Esophagus (tissue), 2 donors: Measurements from ENCODE around the gene CDCA5. TPM values are rescaled to one million over a fixed set of nuclear protein-coding genes. Genes with fewer than 3 reads are reported as not detected.

ENCODE experiments used
- H3K27ac ChIP-seq, 2 donors: one replicate each; pipeline ENCODE4 v1.5.1; 2013; ENCODE audit warnings: low read depth in 2 of 2, mild to moderate bottlenecking in 2 of 2, inconsistent platforms in 1 of 2, low read length in 1 of 2, moderate library complexity in 1 of 2
- H3K27me3 ChIP-seq, 2 donors: one replicate each; pipeline ENCODE4 v1.6.1; 2013; ENCODE audit warnings: low read length in 2 of 2, control low read depth in 1 of 2, mild to moderate bottlenecking in 1 of 2; ENCODE audit not compliant: insufficient read depth in 2 of 2, control insufficient read depth in 1 of 2
- H3K36me3 ChIP-seq, 2 donors: one replicate each; pipeline ENCODE4 v1.6.1; 2013; ENCODE audit warnings: low read length in 1 of 2; ENCODE audit not compliant: control insufficient read depth in 2 of 2, insufficient read depth in 2 of 2
- H3K4me1 ChIP-seq, 2 donors: one replicate each; pipeline ENCODE4 v1.6.1; 2013; ENCODE audit warnings: low read length in 1 of 2; ENCODE audit not compliant: control insufficient read depth in 2 of 2, insufficient read depth in 2 of 2
- H3K4me3 ChIP-seq, 2 donors: one replicate each; pipeline ENCODE4 v1.5.1; 2013; ENCODE audit warnings: low read length in 2 of 2, mild to moderate bottlenecking in 2 of 2, low read depth in 1 of 2, moderate library complexity in 1 of 2
- H3K9me3 ChIP-seq, 2 donors: one replicate each; pipeline ENCODE4 v1.6.1; 2013; ENCODE audit warnings: mild to moderate bottlenecking in 2 of 2, low read depth in 1 of 2, low read length in 1 of 2, moderate library complexity in 1 of 2; ENCODE audit not compliant: control insufficient read depth in 2 of 2, insufficient read depth in 1 of 2
- WGBS, 2 donors: extraction: QIAGEN DNeasy Blood & Tissue Kit; methylation state at CpG; one replicate each; pipeline ENCODE4 v1.1.7; 2013; 5-methylcytosine and 5-hydroxymethylcytosine counted together
- polyA plus RNA-seq, 2 donors: library from polyadenylated mRNA; stranded (reverse); fragments of 200-250 nt; gene quantifications; one replicate each; pipeline ENCODE4 v1.2.3, GENCODE V29; 2013
- donor health status: healthy with polysubstance abuse.
- donor health status: Bipolar disorder and iron deficiency.

Gene CDCA5
- polyA plus RNA-seq, 2 donors: 4.3 to 8.8 TPM

- WGBS, 2 donors: 47 to 53% methylated on average over 10 of the region's 10 CpGs
- Histone ChIP-seq H3K27ac (no peak overlapping the region), H3K4me1 (peaks cover 0 to 4% of the 10 kb centered on the region in 2 donors), H3K4me3 (no peak overlapping the region), H3K36me3 (no peaks in the 10 kb centered on the region), H3K9me3 (no peaks in the 10 kb centered on the region), H3K27me3 (no peaks in the 10 kb centered on the region)
Observed at GRCh38 chr11:65059959-65060824, 23.6 kb downstream of the CDCA5 start.

- H3K4me3 ChIP-seq: no peak overlapping the region
- peaks cover 0 to 4% of the 10 kb centered on the region in 2 donors for H3K4me1 ChIP-seq
- no peak overlapping the region for H3K27ac ChIP-seq
- 56 to 67% methylated on average over 3 of the region's 3 CpGs for WGBS, 2 donors
- no peaks in the 10 kb centered on the region for H3K9me3 ChIP-seq
- no peaks in the 10 kb centered on the region for H3K36me3 ChIP-seq
- no peaks in the 10 kb centered on the region for H3K27me3 ChIP-seq
Observed at GRCh38 chr11:65059523-65059922, 24.3 kb downstream of the CDCA5 start.

GRCh38 chr11:65058419-65059054 lies 25.3 kb downstream of the CDCA5 start, which contains the start of gene NAALADL1:
Gene NAALADL1, minus strand, starts transcription at chr11:65058553. Its CDS starts 32 bp downstream, at chr11:65058521.
- H3K27me3 ChIP-seq: no peaks in the 10 kb centered on the region
- H3K4me1 ChIP-seq: peaks cover 0 to 6% of the 10 kb centered on the region in 2 donors
- no peak within 1 kb of the TSS for H3K4me3 ChIP-seq
- no peaks in the 10 kb centered on the region for H3K36me3 ChIP-seq
- no peaks in the 10 kb centered on the region for H3K9me3 ChIP-seq
- WGBS, 2 donors: 81 to 84% methylated on average over 8 of the region's 8 CpGs
- H3K27ac ChIP-seq: no peak within 1 kb of the TSS

GRCh38 chr11:65058012-65058411 lies 25.8 kb downstream of the CDCA5 start:
- H3K36me3 ChIP-seq: no peaks in the 10 kb centered on the region
- no peaks in the 10 kb centered on the region for H3K27me3 ChIP-seq
- H3K27ac ChIP-seq: no peak overlapping the region
- 65 to 74% methylated on average over 13 of the region's 13 CpGs for WGBS, 2 donors
- no peaks in the 10 kb centered on the region for H3K9me3 ChIP-seq
- H3K4me3 ChIP-seq: no peak overlapping the region
- H3K4me1 ChIP-seq: peaks cover 0 to 6% of the 10 kb centered on the region in 2 donors

GRCh38 chr11:65057526-65057925 lies 26.3 kb downstream of the CDCA5 start:
- no peaks in the 10 kb centered on the region for H3K36me3 ChIP-seq
- no peak overlapping the region for H3K4me3 ChIP-seq
- no peaks in the 10 kb centered on the region for H3K9me3 ChIP-seq
- no peak overlapping the region for H3K27ac ChIP-seq
- WGBS, 2 donors: 85 to 86% methylated on average over 7 of the region's 7 CpGs
- no peaks in the 10 kb centered on the region for H3K27me3 ChIP-seq
- H3K4me1 ChIP-seq: peaks cover 2 to 9% of the 10 kb centered on the region in 2 donors

- H3K36me3 ChIP-seq: no peaks in the 10 kb centered on the region
- 91 to 93% methylated on average over 6 of the region's 6 CpGs for WGBS, 2 donors
- H3K27me3 ChIP-seq: no peaks in the 10 kb centered on the region
- H3K9me3 ChIP-seq: no peaks in the 10 kb centered on the region
- H3K4me1 ChIP-seq: peaks cover 2 to 10% of the 10 kb centered on the region in 2 donors
- H3K4me3 ChIP-seq: no peak overlapping the region
- no peak overlapping the region for H3K27ac ChIP-seq
Observed at GRCh38 chr11:65056999-65057398, 26.8 kb downstream of the CDCA5 start.

GRCh38 chr11:65055538-65055937 lies 28.3 kb downstream of the CDCA5 start:
- peaks cover 2 to 10% of the 10 kb centered on the region in 2 donors for H3K4me1 ChIP-seq
- H3K27ac ChIP-seq: no peak overlapping the region
- H3K36me3 ChIP-seq: no peaks in the 10 kb centered on the region
- H3K27me3 ChIP-seq: no peaks in the 10 kb centered on the region
- H3K4me3 ChIP-seq: no peak overlapping the region
- WGBS, 2 donors: 72 to 84% methylated on average over 1 of the region's 1 CpG
- H3K9me3 ChIP-seq: no peaks in the 10 kb centered on the region

GRCh38 chr11:65053827-65054508 lies 29.9 kb downstream of the CDCA5 start:
- Histone ChIP-seq H3K36me3 (no peaks in the 10 kb centered on the region), H3K27me3 (no peaks in the 10 kb centered on the region), H3K4me3 (no peak overlapping the region), H3K9me3 (no peaks in the 10 kb centered on the region), H3K4me1 (peaks cover 2 to 8% of the 10 kb centered on the region in 2 donors), H3K27ac (no peak overlapping the region)
- WGBS, 2 donors: 46 to 49% methylated on average over 8 of the region's 8 CpGs

- Histone ChIP-seq H3K9me3 (no peaks in the 10 kb centered on the region), H3K27me3 (no peaks in the 10 kb centered on the region), H3K4me3 (no peak overlapping the region), H3K4me1 (peaks cover 2 to 12% of the 10 kb centered on the region in 2 donors), H3K27ac (no peak overlapping the region), H3K36me3 (no peaks in the 10 kb centered on the region)
- WGBS, 2 donors: 82% methylated on average over 9 of the region's 9 CpGs
Observed at GRCh38 chr11:65051398-65051858, 32.4 kb downstream of the CDCA5 start.
